GM10248 (cell line): ENCODE measurements around the gene STK32C.

Experiments
- CTCF ChIA-PET: fragments of 300-600 bp; sonication (Branson Sonifier 250); formaldehyde crosslinking; extraction: SDS; loops from one replicate; lab custom pipeline; 2021; ENCODE audit warnings: antibody characterized with exemption; lab: Yijun Ruan, JAX
- POLR2A ChIA-PET: fragments of 350-650 bp; sonication (Branson Sonifier 250); formaldehyde crosslinking; extraction: SDS; loops from one replicate; lab custom pipeline; 2020; ENCODE audit warnings: antibody characterized with exemption; lab: Yijun Ruan, JAX
- DNase-seq: peaks from one replicate; pipeline ENCODE4 v3.0.0; 2012; ENCODE audit errors: extremely low spot score
- CTCF ChIP-seq: IDR thresholded peaks from 2 replicates; pipeline ENCODE4 v1.5.1; 2012; ENCODE audit warnings: mild to moderate bottlenecking, low read depth; ENCODE audit errors: extremely low read depth, missing control alignments, control extremely low read depth

The STK32C gene

GRCh38 chr10:132197271-132198067 lies 110.3 kb downstream of the STK32C start:
- CTCF ChIA-PET = no interaction called here

GRCh38 chr10:132196178-132197113 lies 111.3 kb downstream of the STK32C start:
- no peak for DNase-seq
- CTCF ChIA-PET = no interaction called here
- POLR2A ChIA-PET = no interaction called here
- no peak for TF ChIP-seq CTCF

More at GRCh38 chr10:132197271-132198067, 110.3 kb downstream of the STK32C start:
- POLR2A ChIA-PET = no interaction called here
- no peak for DNase-seq
- TF ChIP-seq CTCF = no peak

- no peak for TF ChIP-seq CTCF
- ChIA-PET CTCF (no interaction called here), POLR2A (no interaction called here)
- no peak for DNase-seq
Observed at GRCh38 chr10:132195366-132196075, 112.2 kb downstream of the STK32C start.

- no peak for TF ChIP-seq CTCF
- ChIA-PET POLR2A (no interaction called here), CTCF (no interaction called here)
- DNase-seq = no peak
Observed at GRCh38 chr10:132194726-132195125, 113.0 kb downstream of the STK32C start.

- no peak for TF ChIP-seq CTCF
- ChIA-PET POLR2A (no interaction called here), CTCF (no interaction called here)
- DNase-seq = no peak
Observed at GRCh38 chr10:132193907-132194552, 113.7 kb downstream of the STK32C start.
